Activated T-cell treated with anti-CD3 and anti-CD28 coated beads, Interleukin-2, amount 50 U/mL, for 24 hours (primary cell): ENCODE results near the gene TEKT3.

ENCODE experiments used
- DNase-seq: peaks from one replicate; pipeline ENCODE4 v3.0.0-alpha.2; 2020
- H3K27ac Mint-ChIP-seq: 2 replicates; pipeline ENCODE4 v1.8.0; 2020; ENCODE audit warnings: mild to moderate bottlenecking, mixed read lengths
- H3K27me3 Mint-ChIP-seq: 2 replicates; pipeline ENCODE4 v1.8.0; 2020; ENCODE audit warnings: mixed read lengths
- H3K36me3 Mint-ChIP-seq: 2 replicates; pipeline ENCODE4 v1.8.0; 2020; ENCODE audit warnings: low read depth, mixed read lengths
- H3K4me1 Mint-ChIP-seq: 2 replicates; pipeline ENCODE4 v1.8.0; 2020; ENCODE audit warnings: low read depth, mixed read lengths
- H3K4me3 Mint-ChIP-seq: 2 replicates; pipeline ENCODE4 v1.8.0; 2020; ENCODE audit warnings: mild to moderate bottlenecking, moderate library complexity, mixed read lengths
- H3K9me3 Mint-ChIP-seq: 2 replicates; pipeline ENCODE4 v1.8.0; 2020; ENCODE audit warnings: mixed read lengths

The TEKT3 gene

GRCh38 chr17:15341385-15341849, at the start of gene TEKT3:
TSS of gene TEKT3 (minus strand) at chr17:15341597. CDS start at chr17:15331585, 10,012 bp downstream.
- DNase-seq = peak; percentile 29
- H3K27me3 Mint-ChIP-seq = peaks cover 72% of the 10 kb centered on the region
- no peaks in the 10 kb centered on the region for H3K36me3 Mint-ChIP-seq
- peaks cover 9% of the 10 kb centered on the region for H3K4me1 Mint-ChIP-seq
- peak within 1 kb of the TSS; percentile 55 for H3K4me3 Mint-ChIP-seq
- H3K27ac Mint-ChIP-seq = no peak within 1 kb of the TSS
- H3K9me3 Mint-ChIP-seq = no peaks in the 10 kb centered on the region

- Mint-ChIP-seq H3K9me3 (no peaks in the 10 kb centered on the region), H3K4me3 (no peak overlapping the region), H3K27ac (no peak overlapping the region), H3K27me3 (peaks cover 27% of the 10 kb centered on the region), H3K36me3 (no peaks in the 10 kb centered on the region), H3K4me1 (no peaks in the 10 kb centered on the region)
- DNase-seq = no peak
Observed at GRCh38 chr17:15388356-15389041, 47.1 kb upstream of the TEKT3 start.

DNA sequence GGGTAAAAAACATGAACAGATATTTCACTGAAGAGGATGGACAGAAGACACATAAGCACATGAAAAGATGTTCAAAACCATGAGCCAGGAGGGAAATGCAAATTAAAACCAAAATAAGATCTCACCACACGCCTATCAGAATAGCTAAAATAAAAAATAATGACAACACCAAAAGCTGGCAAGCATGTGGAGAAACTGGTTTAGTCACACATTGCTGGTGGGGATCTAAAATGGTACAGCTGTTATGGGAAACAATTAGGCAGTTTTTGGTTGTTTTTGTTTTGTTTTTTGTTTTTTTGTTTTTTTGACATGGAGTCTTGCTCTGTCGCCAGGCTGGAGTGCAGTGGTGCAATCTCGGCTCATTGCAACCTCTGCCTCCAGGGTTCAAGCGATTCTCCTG, 44.7 kb upstream of the TEKT3 start:
- Mint-ChIP-seq H3K27ac (no peak overlapping the region), H3K4me1 (no peaks in the 10 kb centered on the region), H3K9me3 (no peaks in the 10 kb centered on the region), H3K36me3 (no peaks in the 10 kb centered on the region), H3K4me3 (no peak overlapping the region), H3K27me3 (peaks cover 29% of the 10 kb centered on the region)
- DNase-seq = no peak

- no peaks in the 10 kb centered on the region for H3K9me3 Mint-ChIP-seq
- no peaks in the 10 kb centered on the region for H3K36me3 Mint-ChIP-seq
- no peaks in the 10 kb centered on the region for H3K4me1 Mint-ChIP-seq
- no peak overlapping the region for H3K27ac Mint-ChIP-seq
- DNase-seq = no peak
- H3K4me3 Mint-ChIP-seq = no peak overlapping the region
- peaks cover 32% of the 10 kb centered on the region for H3K27me3 Mint-ChIP-seq
Observed at GRCh38 chr17:15385305-15385704, 43.9 kb upstream of the TEKT3 start.

DNA sequence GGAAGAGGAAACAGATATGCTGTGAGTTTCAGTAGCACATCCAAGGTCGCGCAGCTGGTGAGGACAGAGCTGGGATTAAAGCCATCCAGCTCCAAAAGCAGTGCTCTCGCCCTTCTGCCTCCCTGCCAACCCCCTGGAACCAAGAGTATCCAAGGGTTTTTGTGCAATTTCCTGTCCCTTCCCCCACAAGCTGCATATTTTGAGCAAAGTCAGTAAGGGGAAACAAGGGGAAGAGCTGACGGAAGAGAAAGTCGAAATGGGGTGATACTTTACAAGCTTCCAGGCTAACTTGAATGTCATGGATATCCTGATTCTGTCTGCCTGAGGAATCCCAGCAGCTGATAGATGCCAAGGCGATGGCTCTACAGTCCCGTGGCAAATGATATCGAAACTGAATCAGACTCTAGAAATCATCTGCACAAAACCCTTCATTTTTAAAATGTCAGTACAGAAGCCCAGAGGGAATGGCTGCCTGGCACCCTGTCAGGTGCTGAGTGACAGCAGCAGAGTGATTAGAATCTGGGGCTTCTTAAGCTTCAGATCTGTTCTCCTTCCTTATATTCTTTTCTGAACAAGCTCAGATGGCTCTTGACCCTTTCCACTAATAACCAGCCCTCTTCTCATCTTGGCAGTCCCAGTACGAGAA, 42.9 kb upstream of the TEKT3 start:
- H3K27me3 Mint-ChIP-seq = peaks cover 32% of the 10 kb centered on the region
- no peaks in the 10 kb centered on the region for H3K4me1 Mint-ChIP-seq
- no peak for DNase-seq
- H3K36me3 Mint-ChIP-seq = no peaks in the 10 kb centered on the region
- no peak overlapping the region for H3K27ac Mint-ChIP-seq
- no peak overlapping the region for H3K4me3 Mint-ChIP-seq
- no peaks in the 10 kb centered on the region for H3K9me3 Mint-ChIP-seq

GRCh38 chr17:15382914-15383313, 41.5 kb upstream of the TEKT3 start:
- no peaks in the 10 kb centered on the region for H3K4me1 Mint-ChIP-seq
- H3K27ac Mint-ChIP-seq = no peak overlapping the region
- peaks cover 37% of the 10 kb centered on the region for H3K27me3 Mint-ChIP-seq
- no peaks in the 10 kb centered on the region for H3K9me3 Mint-ChIP-seq
- no peak for DNase-seq
- H3K36me3 Mint-ChIP-seq = no peaks in the 10 kb centered on the region
- no peak overlapping the region for H3K4me3 Mint-ChIP-seq

GRCh38 chr17:15381707-15382106, 40.3 kb upstream of the TEKT3 start:
- Mint-ChIP-seq H3K27me3 (peaks cover 36% of the 10 kb centered on the region), H3K36me3 (no peaks in the 10 kb centered on the region), H3K4me3 (no peak overlapping the region), H3K9me3 (no peaks in the 10 kb centered on the region), H3K4me1 (no peaks in the 10 kb centered on the region), H3K27ac (no peak overlapping the region)
- DNase-seq = no peak

DNA sequence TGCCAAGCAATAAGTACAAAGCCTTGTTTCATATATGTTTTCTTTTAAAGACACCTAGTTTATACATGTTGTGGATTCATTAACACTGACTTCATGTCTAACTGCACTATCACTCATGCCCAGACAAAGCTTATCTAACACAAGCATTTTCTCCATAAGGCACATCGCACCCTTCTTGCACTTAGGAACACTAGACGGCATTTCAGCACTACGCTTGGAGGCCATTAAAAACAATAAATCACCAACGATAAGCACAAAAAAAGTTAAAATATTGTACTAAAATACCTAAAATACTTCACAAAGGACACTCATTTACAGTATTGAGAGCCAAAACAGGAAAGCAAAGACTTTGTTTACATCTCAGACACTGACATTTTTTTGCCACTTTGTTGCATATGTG, 39.0 kb upstream of the TEKT3 start:
- Mint-ChIP-seq H3K27me3 (peaks cover 29% of the 10 kb centered on the region), H3K27ac (no peak overlapping the region), H3K9me3 (no peaks in the 10 kb centered on the region), H3K36me3 (no peaks in the 10 kb centered on the region), H3K4me1 (no peaks in the 10 kb centered on the region), H3K4me3 (no peak overlapping the region)
- no peak for DNase-seq

DNA sequence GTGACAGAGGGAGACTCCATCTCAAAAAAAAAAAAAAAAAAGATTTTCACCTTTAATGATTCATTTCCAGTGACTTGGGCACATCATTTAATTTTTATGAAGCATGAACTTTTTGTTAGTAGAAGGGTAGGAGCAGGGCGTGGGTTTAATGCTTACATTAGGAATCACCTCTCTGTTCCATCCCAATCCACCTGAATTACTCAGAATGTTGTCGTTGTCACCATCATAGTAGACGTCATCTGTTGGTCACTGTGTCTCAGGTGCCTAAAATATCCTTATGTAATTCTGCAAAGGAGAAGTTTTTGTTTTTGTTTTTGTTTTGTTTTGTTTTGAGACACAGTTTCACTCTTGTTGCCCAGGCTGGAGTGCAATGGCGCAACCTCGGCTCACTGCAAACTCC, 38.3 kb upstream of the TEKT3 start:
- Mint-ChIP-seq H3K9me3 (no peaks in the 10 kb centered on the region), H3K36me3 (no peaks in the 10 kb centered on the region), H3K27ac (no peak overlapping the region), H3K27me3 (peaks cover 29% of the 10 kb centered on the region), H3K4me3 (no peak overlapping the region), H3K4me1 (no peaks in the 10 kb centered on the region)
- no peak for DNase-seq

DNA sequence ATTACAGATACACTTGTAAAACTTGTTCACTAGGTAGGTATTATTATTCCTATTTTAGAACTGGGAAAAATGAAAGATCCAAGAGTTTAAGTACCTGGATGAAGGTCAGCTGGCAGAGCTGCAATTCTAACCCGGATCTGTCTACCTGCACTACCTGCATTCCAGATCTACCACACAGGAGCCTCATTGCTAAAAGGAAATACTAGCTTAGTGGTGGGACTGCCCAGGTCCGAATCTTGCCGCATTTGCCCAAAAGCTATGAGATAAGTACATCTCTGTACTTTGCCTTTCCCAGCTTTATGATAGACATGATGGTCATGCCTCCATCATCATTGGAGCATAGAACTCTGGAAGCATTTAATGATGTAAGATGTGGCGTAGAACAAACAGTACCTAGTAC, 36.8 kb upstream of the TEKT3 start:
- Mint-ChIP-seq H3K36me3 (no peaks in the 10 kb centered on the region), H3K27me3 (peaks cover 18% of the 10 kb centered on the region), H3K27ac (no peak overlapping the region), H3K4me1 (no peaks in the 10 kb centered on the region), H3K9me3 (no peaks in the 10 kb centered on the region), H3K4me3 (no peak overlapping the region)
- no peak for DNase-seq

GRCh38 chr17:15377616-15378015, 36.2 kb upstream of the TEKT3 start:
- H3K4me3 Mint-ChIP-seq = no peak overlapping the region
- H3K27ac Mint-ChIP-seq = no peak overlapping the region
- H3K9me3 Mint-ChIP-seq = no peaks in the 10 kb centered on the region
- H3K36me3 Mint-ChIP-seq = no peaks in the 10 kb centered on the region
- H3K4me1 Mint-ChIP-seq = no peaks in the 10 kb centered on the region
- DNase-seq = no peak
- H3K27me3 Mint-ChIP-seq = peaks cover 16% of the 10 kb centered on the region

DNA sequence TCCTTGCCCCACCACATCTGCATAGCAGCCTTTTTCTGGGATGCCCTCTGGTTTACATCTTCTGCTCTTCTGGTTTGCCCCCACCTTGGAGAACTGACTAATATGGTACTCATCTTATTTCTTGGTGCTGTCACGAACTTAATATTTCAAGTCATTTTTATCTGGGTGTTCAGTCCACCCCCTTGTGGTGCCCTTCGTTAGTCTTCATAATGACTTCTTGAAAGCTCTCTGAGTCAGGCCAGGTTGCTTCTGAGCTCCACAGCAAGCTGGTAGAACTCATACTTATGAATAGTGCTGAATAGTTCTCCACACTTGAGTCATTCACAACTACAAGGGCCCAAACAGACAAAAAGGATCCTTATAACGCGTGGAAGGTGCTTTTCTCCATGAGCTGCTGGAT, 35.8 kb upstream of the TEKT3 start:
- Mint-ChIP-seq H3K4me1 (no peaks in the 10 kb centered on the region), H3K9me3 (no peaks in the 10 kb centered on the region), H3K4me3 (no peak overlapping the region), H3K36me3 (no peaks in the 10 kb centered on the region), H3K27me3 (peaks cover 13% of the 10 kb centered on the region), H3K27ac (no peak overlapping the region)
- no peak for DNase-seq

DNA sequence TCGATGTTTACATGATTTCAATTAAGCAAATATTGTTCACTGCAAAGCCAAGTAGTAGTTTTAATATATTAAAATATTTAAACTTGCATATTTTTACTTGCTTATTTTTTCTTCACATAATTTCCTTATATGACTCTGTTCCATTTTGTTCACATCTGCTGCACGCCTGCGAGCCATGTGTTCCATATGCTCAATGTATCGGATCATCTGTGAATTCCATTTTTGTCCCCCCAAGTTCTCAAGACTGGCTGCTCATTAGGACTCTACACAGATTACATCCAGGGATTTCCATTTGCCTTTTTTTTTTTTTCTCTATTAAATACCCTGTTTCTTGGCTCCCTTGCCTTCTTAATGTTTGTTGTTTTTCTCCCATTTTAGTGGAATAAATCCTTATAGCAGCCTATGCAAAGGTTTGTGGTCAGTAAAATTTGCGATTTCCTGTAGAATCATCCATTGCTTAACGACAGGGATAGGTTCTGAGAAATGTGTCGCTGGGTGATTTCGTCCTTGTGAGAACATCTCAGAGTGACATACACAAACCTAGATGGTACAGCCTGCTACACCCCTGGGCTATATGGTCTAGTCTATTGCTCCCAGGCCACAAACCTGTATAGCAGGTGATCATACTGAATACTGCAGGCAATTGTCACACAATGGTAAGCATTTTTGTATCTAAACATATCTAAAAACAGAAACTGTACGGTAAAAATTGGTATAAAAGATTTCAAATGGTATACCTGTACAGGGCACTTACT, 30.2 kb upstream of the TEKT3 start:
- H3K4me3 Mint-ChIP-seq = no peak overlapping the region
- H3K4me1 Mint-ChIP-seq = no peaks in the 10 kb centered on the region
- H3K36me3 Mint-ChIP-seq = no peaks in the 10 kb centered on the region
- H3K27me3 Mint-ChIP-seq = peaks cover 12% of the 10 kb centered on the region
- no peak overlapping the region for H3K27ac Mint-ChIP-seq
- no peak for DNase-seq
- H3K9me3 Mint-ChIP-seq = no peaks in the 10 kb centered on the region

DNA sequence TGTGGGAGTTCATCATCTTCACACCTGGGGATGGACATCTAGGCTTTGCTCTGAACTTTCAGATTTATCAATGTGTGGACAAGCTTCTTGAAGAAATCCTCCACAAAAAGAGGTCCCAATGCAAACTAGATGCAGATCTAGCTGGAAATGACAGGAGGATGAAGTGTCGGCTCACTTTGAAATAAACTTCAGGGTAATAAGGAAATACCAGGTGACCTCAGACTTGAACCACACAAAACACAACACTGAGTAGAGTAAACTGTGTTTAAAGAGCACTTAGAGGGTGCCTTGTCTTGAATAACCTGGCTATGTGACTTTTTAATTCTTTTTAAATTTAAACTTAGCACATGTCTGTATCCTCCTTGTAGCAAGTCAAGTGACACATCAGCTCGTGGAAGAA, 27.2 kb upstream of the TEKT3 start:
- H3K9me3 Mint-ChIP-seq = no peaks in the 10 kb centered on the region
- H3K27me3 Mint-ChIP-seq = peaks cover 16% of the 10 kb centered on the region
- no peak overlapping the region for H3K27ac Mint-ChIP-seq
- H3K4me1 Mint-ChIP-seq = no peaks in the 10 kb centered on the region
- no peak overlapping the region for H3K4me3 Mint-ChIP-seq
- no peak for DNase-seq
- no peaks in the 10 kb centered on the region for H3K36me3 Mint-ChIP-seq

GRCh38 chr17:15366026-15366425, 24.6 kb upstream of the TEKT3 start:
- no peak for DNase-seq
- no peak overlapping the region for H3K27ac Mint-ChIP-seq
- H3K27me3 Mint-ChIP-seq = peaks cover 9% of the 10 kb centered on the region
- no peak overlapping the region for H3K4me3 Mint-ChIP-seq
- H3K4me1 Mint-ChIP-seq = no peaks in the 10 kb centered on the region
- no peaks in the 10 kb centered on the region for H3K9me3 Mint-ChIP-seq
- no peaks in the 10 kb centered on the region for H3K36me3 Mint-ChIP-seq
